GM19463 (cell line): Measurements from ENCODE around the gene MEIOB.
"Not testable (repeated sequence)": the region's sequence is repeated elsewhere in the genome, so short reads cannot be mapped to it uniquely, and the experiment has no call there.

ENCODE experiments used
- ATAC-seq: cut with Tn5 transposase; IDR thresholded peaks from one replicate; pipeline ENCODE4 v1.9.1; 2021; ENCODE audit warnings: mild to moderate bottlenecking, moderate library complexity; ENCODE audit not compliant: unreplicated experiment

The MEIOB gene

GRCh38 chr16:1878256-1878655, 6.3 kb upstream of the MEIOB start:
- ATAC-seq: no peak

GRCh38 chr16:1877804-1878203, 5.8 kb upstream of the MEIOB start:
- ATAC-seq: no peak

GRCh38 chr16:1877089-1877488, 5.1 kb upstream of the MEIOB start:
- no peak for ATAC-seq

- no peak for ATAC-seq
Observed at GRCh38 chr16:1876468-1876867, 4.5 kb upstream of the MEIOB start.

- not testable (repeated sequence) for ATAC-seq
Observed at GRCh38 chr16:1876066-1876465, 4.1 kb upstream of the MEIOB start.

- no peak for ATAC-seq
Observed at GRCh38 chr16:1874854-1875253, 2.9 kb upstream of the MEIOB start.

- ATAC-seq: no peak
Observed at GRCh38 chr16:1870365-1871082, 1.4 kb downstream of the MEIOB start.

GRCh38 chr16:1865902-1866690, 5.9 kb downstream of the MEIOB start:
- ATAC-seq: no peak

- no peak for ATAC-seq
Observed at GRCh38 chr16:1863681-1864460, 8.1 kb downstream of the MEIOB start.

- ATAC-seq: no peak
Observed at GRCh38 chr16:1862394-1862793, 9.6 kb downstream of the MEIOB start.

- ATAC-seq: no peak
Observed at GRCh38 chr16:1861730-1862129, 10.2 kb downstream of the MEIOB start.

- ATAC-seq: no peak
Observed at GRCh38 chr16:1859650-1860049, 12.3 kb downstream of the MEIOB start.

GRCh38 chr16:1858189-1858865, 13.6 kb downstream of the MEIOB start:
- no peak for ATAC-seq

GRCh38 chr16:1857433-1858097, 14.4 kb downstream of the MEIOB start:
- ATAC-seq: no peak

GRCh38 chr16:1851793-1852192, 20.2 kb downstream of the MEIOB start:
- no peak for ATAC-seq

- no peak for ATAC-seq
Observed at GRCh38 chr16:1850981-1851380, 21.0 kb downstream of the MEIOB start.

GRCh38 chr16:1846416-1846815, 25.5 kb downstream of the MEIOB start:
- no peak for ATAC-seq

- no peak for ATAC-seq
Observed at GRCh38 chr16:1845985-1846384, 26.0 kb downstream of the MEIOB start.

- ATAC-seq: no peak
Observed at GRCh38 chr16:1839554-1839953, 32.4 kb downstream of the MEIOB start.

- no peak for ATAC-seq
Observed at GRCh38 chr16:1834096-1834495, 37.9 kb downstream of the MEIOB start.
